Peyer's patch (tissue), 4 donors: Measurements from ENCODE around the gene QRFP. TPM values are rescaled to one million over a fixed set of nuclear protein-coding genes. Genes with fewer than 3 reads are reported as not detected.

Experiments used
- DNase-seq, 3 donors: peaks; one replicate each; pipeline ENCODE4 v3.0.0-alpha.2; 2017 to 2019
- H3K27ac ChIP-seq, 4 donors: fragments of 200-600 bp; sonication (generic); one replicate each; pipeline ENCODE4 v1.5.1; 2016 to 2019
- H3K27me3 ChIP-seq, 2 donors: fragments of 200-600 bp; sonication (generic); one replicate each; pipeline ENCODE4 v1.5.1; 2019
- H3K36me3 ChIP-seq, 3 donors: fragments of 200-600 bp; sonication (generic); one replicate each; pipeline ENCODE4 v1.5.1; 2016 to 2019
- H3K4me1 ChIP-seq, 4 donors: fragments of 200-600 bp; sonication (generic); one replicate each; pipeline ENCODE4 v1.5.1; 2016 to 2019
- H3K4me3 ChIP-seq, 4 donors: fragments of 200-600 bp; sonication (generic); 1 replicate in 3 of 4; 2 replicates in 1 of 4; pipeline ENCODE4 v1.5.1; 2016 to 2019; ENCODE audit warnings: mild to moderate bottlenecking in 1 of 4
- H3K9me3 ChIP-seq, 4 donors: fragments of 200-600 bp; sonication (generic); one replicate each; pipeline ENCODE4 v1.5.1; 2016 to 2019; ENCODE audit warnings: mild to moderate bottlenecking in 1 of 4
- CTCF ChIP-seq, 6 experiments: fragments of 450-650 bp in 4 of 6; fragments of 200-600 bp in 2 of 6; sonication (generic) in 1 of 6; IDR thresholded peaks; one replicate each; pipeline ENCODE4 v1.5.1; 2017 to 2019; ENCODE audit warnings: antibody characterized with exemption in 6 of 6, mild to moderate bottlenecking in 3 of 6, moderate library complexity in 1 of 6
- POLR2A ChIP-seq, 2 donors: fragments of 450-650 bp; IDR thresholded peaks; one replicate each; pipeline ENCODE4 v1.5.1; 2017; ENCODE audit warnings: antibody characterized with exemption in 2 of 2, mild to moderate bottlenecking in 2 of 2, moderate library complexity in 2 of 2
- total RNA-seq, 4 donors: library from RNA; depleted of rRNA; stranded (reverse); fragments of >200 nt; gene quantifications; one replicate each; pipeline ENCODE4 v1.1.0, GENCODE V29; 2016

Gene QRFP
- total RNA-seq, 4 donors from 2014 or later, result not detected

GRCh38 chr9:130922893-130923610, 26.4 kb upstream of the QRFP start:
- Histone ChIP-seq H3K27ac (no peak overlapping the region), H3K36me3 (no peaks in the 10 kb centered on the region), H3K9me3 (no peaks in the 10 kb centered on the region), H3K4me3 (no peak overlapping the region), H3K4me1 (no peaks in the 10 kb centered on the region), H3K27me3 (no peaks in the 10 kb centered on the region)
- no peak for DNase-seq
- no peak for TF ChIP-seq CTCF (IDR thresholded peaks at IDR 0.05)
- TF ChIP-seq POLR2A (IDR thresholded peaks at IDR 0.05), result no peak

GRCh38 chr9:130921989-130922892, 25.6 kb upstream of the QRFP start:
- H3K9me3 ChIP-seq, result no peaks in the 10 kb centered on the region
- TF ChIP-seq POLR2A (IDR thresholded peaks at IDR 0.05) (no peak), CTCF (IDR thresholded peaks at IDR 0.05) (no peak)
- no peaks in the 10 kb centered on the region for H3K36me3 ChIP-seq
- no peaks in the 10 kb centered on the region for H3K27me3 ChIP-seq
- H3K4me1 ChIP-seq, result no peaks in the 10 kb centered on the region
- no peak overlapping the region for H3K4me3 ChIP-seq
- DNase-seq, result no peak
- H3K27ac ChIP-seq, result no peak overlapping the region

GRCh38 chr9:130921300-130921988, 24.8 kb upstream of the QRFP start:
- DNase-seq, result no peak
- Histone ChIP-seq H3K9me3 (no peaks in the 10 kb centered on the region), H3K27ac (no peak overlapping the region), H3K27me3 (no peaks in the 10 kb centered on the region), H3K4me3 (no peak overlapping the region), H3K4me1 (no peaks in the 10 kb centered on the region), H3K36me3 (no peaks in the 10 kb centered on the region)
- TF ChIP-seq POLR2A (IDR thresholded peaks at IDR 0.05), result no peak
- no peak for TF ChIP-seq CTCF (IDR thresholded peaks at IDR 0.05)

GRCh38 chr9:130920762-130921299, 24.2 kb upstream of the QRFP start:
- TF ChIP-seq CTCF (IDR thresholded peaks at IDR 0.05) (no peak), POLR2A (IDR thresholded peaks at IDR 0.05) (no peak)
- H3K4me3 ChIP-seq, result no peak overlapping the region
- H3K9me3 ChIP-seq, result no peaks in the 10 kb centered on the region
- H3K27ac ChIP-seq, result no peak overlapping the region
- H3K4me1 ChIP-seq, result no peaks in the 10 kb centered on the region
- DNase-seq, result no peak
- H3K27me3 ChIP-seq, result no peaks in the 10 kb centered on the region
- no peaks in the 10 kb centered on the region for H3K36me3 ChIP-seq

GRCh38 chr9:130920233-130920632, 23.6 kb upstream of the QRFP start:
- H3K9me3 ChIP-seq, result no peaks in the 10 kb centered on the region
- no peaks in the 10 kb centered on the region for H3K27me3 ChIP-seq
- no peak for DNase-seq
- no peak overlapping the region for H3K27ac ChIP-seq
- TF ChIP-seq CTCF (IDR thresholded peaks at IDR 0.05) (no peak), POLR2A (IDR thresholded peaks at IDR 0.05) (no peak)
- H3K4me3 ChIP-seq, result no peak overlapping the region
- H3K4me1 ChIP-seq, result no peaks in the 10 kb centered on the region
- H3K36me3 ChIP-seq, result no peaks in the 10 kb centered on the region
